B cell (primary cell): ENCODE data around the gene RAD21L1.
"Not testable (repeated sequence)": the region's sequence is repeated elsewhere in the genome, so short reads cannot be mapped to it uniquely, and the experiment has no call there.

ENCODE experiments used
- EZH2 ChIP-seq: IDR thresholded peaks from 2 replicates; pipeline ENCODE4 v1.6.1; 2012; ENCODE audit warnings: borderline replicate concordance, low read depth, mild to moderate bottlenecking, moderate library complexity, low read length; ENCODE audit not compliant: insufficient read depth, poor library complexity, severe bottlenecking
- TF ChIP-seq, protein P1 (sequence below): fragments of 200-600 bp; IDR thresholded peaks from one replicate; pipeline ENCODE4 v1.8.0; 2022; ENCODE audit warnings: antibody characterized with exemption, mild to moderate bottlenecking

DNA sequence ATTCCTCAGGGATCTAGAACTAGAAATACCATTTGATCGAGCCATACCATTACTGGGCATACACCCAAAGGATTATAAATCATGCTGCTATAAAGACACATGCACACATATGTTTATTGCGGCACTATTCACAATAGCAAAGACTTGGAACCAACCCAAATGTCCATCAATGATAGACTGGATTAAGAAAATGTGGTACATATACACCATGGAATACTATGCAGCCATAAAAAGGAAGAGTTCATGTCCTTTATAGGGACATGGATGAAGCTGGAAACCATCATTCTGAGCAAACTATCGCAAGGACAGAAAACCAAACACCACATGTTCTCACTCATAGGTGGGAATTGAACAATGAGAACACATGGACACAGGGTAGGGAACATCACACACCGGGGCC is 3.1 kb upstream of the RAD21L1 start:
- TF ChIP-seq EZH2 = not testable (repeated sequence)
- TF ChIP-seq, protein P1, sequence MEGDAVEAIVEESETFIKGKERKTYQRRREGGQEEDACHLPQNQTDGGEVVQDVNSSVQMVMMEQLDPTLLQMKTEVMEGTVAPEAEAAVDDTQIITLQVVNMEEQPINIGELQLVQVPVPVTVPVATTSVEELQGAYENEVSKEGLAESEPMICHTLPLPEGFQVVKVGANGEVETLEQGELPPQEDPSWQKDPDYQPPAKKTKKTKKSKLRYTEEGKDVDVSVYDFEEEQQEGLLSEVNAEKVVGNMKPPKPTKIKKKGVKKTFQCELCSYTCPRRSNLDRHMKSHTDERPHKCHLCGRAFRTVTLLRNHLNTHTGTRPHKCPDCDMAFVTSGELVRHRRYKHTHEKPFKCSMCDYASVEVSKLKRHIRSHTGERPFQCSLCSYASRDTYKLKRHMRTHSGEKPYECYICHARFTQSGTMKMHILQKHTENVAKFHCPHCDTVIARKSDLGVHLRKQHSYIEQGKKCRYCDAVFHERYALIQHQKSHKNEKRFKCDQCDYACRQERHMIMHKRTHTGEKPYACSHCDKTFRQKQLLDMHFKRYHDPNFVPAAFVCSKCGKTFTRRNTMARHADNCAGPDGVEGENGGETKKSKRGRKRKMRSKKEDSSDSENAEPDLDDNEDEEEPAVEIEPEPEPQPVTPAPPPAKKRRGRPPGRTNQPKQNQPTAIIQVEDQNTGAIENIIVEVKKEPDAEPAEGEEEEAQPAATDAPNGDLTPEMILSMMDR = not testable (repeated sequence)
